Measurements from ENCODE around the gene ACLY. TPM values are rescaled to one million over a fixed set of nuclear protein-coding genes. Genes with fewer than 3 reads are reported as not detected.
"Not testable (repeated sequence)": the region's sequence is repeated elsewhere in the genome, so short reads cannot be mapped to it uniquely, and the experiment has no call there.

Gene ACLY
- total and polyA plus RNA-seq, 7 experiments from 2014 or later: 42.7 to 154 (median 67.9) TPM

DNA sequence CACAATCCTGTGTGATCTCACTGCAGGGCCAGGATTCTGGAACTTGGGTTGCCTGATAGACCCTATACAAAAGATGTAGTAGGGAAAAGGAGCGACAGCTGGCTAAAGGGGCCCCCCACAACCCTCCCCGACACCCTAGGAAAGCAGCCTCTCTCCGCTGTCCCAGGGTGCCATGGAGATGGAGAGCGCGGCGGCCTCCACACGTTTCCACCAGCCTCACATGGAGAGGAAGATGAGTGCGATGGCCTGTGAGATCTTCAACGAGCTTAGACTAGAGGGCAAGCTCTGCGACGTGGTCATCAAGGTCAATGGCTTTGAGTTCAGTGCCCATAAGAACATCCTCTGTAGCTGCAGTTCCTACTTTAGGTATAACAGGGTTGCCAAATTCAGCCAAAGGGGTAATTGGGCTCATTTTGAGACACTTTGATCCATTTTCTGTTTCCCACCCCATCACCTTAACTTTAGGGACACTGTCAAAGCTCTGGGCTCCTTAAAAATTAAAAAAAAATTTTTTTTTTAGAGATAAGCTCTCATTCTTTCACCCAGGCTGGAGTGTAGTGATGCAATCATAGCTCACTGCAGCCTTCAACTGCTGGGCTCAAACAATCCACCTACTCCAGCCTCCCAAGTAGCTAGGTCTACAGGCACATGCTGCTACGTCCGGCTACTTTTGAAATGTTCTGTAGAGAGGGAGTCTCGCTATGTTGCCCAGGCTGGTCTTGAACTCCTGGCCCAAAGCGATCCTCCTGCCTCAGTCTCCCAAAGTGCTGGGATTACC, 80.8 kb downstream of the ACLY start, which contains the start of gene KLHL10:
Gene KLHL10, plus strand, starts transcription at position 65 of the 778 bp plus-strand sequence. Its CDS starts 108 bp downstream, at position 173.
- Histone ChIP-seq H3K27ac (ENCODE audit: low read depth, low read length) (peak within 1 kb of the TSS; percentile 81), H3K4me1 (ENCODE audit: control insufficient read depth in 2 of 2, insufficient read depth in 2 of 2, low read length in 2 of 2) (peaks cover 9 to 14% of the 10 kb centered on the region in 2 donors), H3K4me3 (ENCODE audit: low read length) (peak within 1 kb of the TSS; percentile 62), H3K9me3 (ENCODE audit: control insufficient read depth in 2 of 3, low read length in 3 of 3) (no peaks in the 10 kb centered on the region), H3K36me3 (ENCODE audit: control insufficient read depth in 2 of 3, insufficient read depth in 3 of 3, low read length in 3 of 3) (no peaks in the 10 kb centered on the region), H3K27me3 (ENCODE audit: control insufficient read depth in 2 of 2, insufficient read depth in 2 of 2, low read length in 2 of 2) (no peaks in the 10 kb centered on the region)
- DNase-seq (no peak), ATAC-seq (no peak)
- no peaks in the 10 kb centered on the region for H3K9me3 Mint-ChIP-seq
- intact Hi-C loops (cut with micrococcal nuclease): no loop called here
- peaks cover 10 to 21% (median 16%) of the 10 kb centered on the region in 7 donors for H3K4me1 Mint-ChIP-seq
- H3K4me3 Mint-ChIP-seq: peak within 1 kb of the TSS; percentile 77 to 92 (median 86)
- POLR2A ChIA-PET: interaction anchor here (0.6 to 3.7 kb wide), 2 partner anchors 26 to 880 kb away, joined by 3 to 17 read pairs; partner anchors contain the start of gene KLHL11
- H3K27me3 Mint-ChIP-seq: peaks cover 0 to 4% (median 0%) of the 10 kb centered on the region in 5 donors
- H3K36me3 Mint-ChIP-seq: peaks cover 0 to 5% (median 0%) of the 10 kb centered on the region in 5 donors
- H3K27ac Mint-ChIP-seq: peak within 1 kb of the TSS; percentile 67 to 92 (median 83)
- CTCF ChIA-PET: no interaction called here

DNA sequence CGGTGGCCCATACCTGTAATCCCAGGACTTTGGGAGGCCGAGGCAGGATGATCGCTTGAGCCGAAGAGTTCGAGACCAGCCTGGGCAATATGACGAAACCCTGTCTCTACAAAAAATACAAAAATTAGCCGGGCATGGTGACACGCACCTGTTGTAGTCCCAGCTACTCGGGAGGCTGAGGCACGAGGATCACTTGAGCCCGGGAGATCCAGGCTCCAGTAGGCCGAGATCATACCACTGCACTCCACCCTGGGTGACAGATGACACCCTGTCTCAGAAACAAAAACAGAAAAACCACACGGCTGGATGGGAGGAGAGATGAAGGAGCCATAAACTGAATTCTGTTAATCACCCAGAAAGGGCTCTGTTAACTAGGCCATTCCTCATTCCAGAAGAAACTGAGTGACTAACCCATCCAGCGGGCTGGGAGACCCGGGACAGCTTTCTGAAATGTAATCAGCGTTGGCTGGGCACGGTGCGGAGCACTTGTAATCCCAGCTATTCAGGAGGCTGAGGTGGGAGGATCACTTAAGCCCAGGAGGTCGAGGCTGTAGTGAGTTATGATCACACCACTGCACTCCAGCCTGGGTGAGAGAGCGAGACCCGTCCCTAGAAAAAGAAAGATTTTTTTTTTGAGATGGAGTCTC, 82.1 kb downstream of the ACLY start:
- H3K36me3 Mint-ChIP-seq: peaks cover 0 to 9% (median 0%) of the 10 kb centered on the region in 5 donors
- no peaks in the 10 kb centered on the region for H3K9me3 Mint-ChIP-seq
- peaks cover 0 to 4% (median 0%) of the 10 kb centered on the region in 5 donors for H3K27me3 Mint-ChIP-seq
- ChIA-PET POLR2A (interaction anchor here (0.6 to 3.7 kb wide), 5 partner anchors 18 to 1187 kb away, joined by 3 to 17 read pairs (median 4); partner anchors contain the start of gene KLHL11), CTCF (no interaction called here)
- intact Hi-C loops (cut with micrococcal nuclease): loop anchor here (1.0 kb wide), 2 partner anchors 25 to 29 kb away; partner anchors contain the start of genes KLHL11 (in 2 of the 2) and P3H4 (in 1 of the 2)
- Histone ChIP-seq H3K27ac (ENCODE audit: low read depth, low read length) (peak overlapping the region; percentile 81), H3K27me3 (ENCODE audit: control insufficient read depth in 2 of 2, insufficient read depth in 2 of 2, low read length in 2 of 2) (no peaks in the 10 kb centered on the region), H3K4me1 (ENCODE audit: control insufficient read depth in 2 of 2, insufficient read depth in 2 of 2, low read length in 2 of 2) (peaks cover 9 to 14% of the 10 kb centered on the region in 2 donors), H3K9me3 (ENCODE audit: control insufficient read depth in 2 of 3, low read length in 3 of 3) (no peaks in the 10 kb centered on the region), H3K36me3 (ENCODE audit: control insufficient read depth in 2 of 3, insufficient read depth in 3 of 3, low read length in 3 of 3) (no peaks in the 10 kb centered on the region), H3K4me3 (ENCODE audit: low read length) (peak overlapping the region; percentile 62)
- peak overlapping the region; percentile 67 to 92 (median 83) for H3K27ac Mint-ChIP-seq
- peak overlapping the region; percentile 77 to 92 (median 86) for H3K4me3 Mint-ChIP-seq
- peaks cover 10 to 21% (median 16%) of the 10 kb centered on the region in 7 donors for H3K4me1 Mint-ChIP-seq
- ATAC-seq: no peak
- DNase-seq: peak in 1 of 9 donors; percentile 3

DNA sequence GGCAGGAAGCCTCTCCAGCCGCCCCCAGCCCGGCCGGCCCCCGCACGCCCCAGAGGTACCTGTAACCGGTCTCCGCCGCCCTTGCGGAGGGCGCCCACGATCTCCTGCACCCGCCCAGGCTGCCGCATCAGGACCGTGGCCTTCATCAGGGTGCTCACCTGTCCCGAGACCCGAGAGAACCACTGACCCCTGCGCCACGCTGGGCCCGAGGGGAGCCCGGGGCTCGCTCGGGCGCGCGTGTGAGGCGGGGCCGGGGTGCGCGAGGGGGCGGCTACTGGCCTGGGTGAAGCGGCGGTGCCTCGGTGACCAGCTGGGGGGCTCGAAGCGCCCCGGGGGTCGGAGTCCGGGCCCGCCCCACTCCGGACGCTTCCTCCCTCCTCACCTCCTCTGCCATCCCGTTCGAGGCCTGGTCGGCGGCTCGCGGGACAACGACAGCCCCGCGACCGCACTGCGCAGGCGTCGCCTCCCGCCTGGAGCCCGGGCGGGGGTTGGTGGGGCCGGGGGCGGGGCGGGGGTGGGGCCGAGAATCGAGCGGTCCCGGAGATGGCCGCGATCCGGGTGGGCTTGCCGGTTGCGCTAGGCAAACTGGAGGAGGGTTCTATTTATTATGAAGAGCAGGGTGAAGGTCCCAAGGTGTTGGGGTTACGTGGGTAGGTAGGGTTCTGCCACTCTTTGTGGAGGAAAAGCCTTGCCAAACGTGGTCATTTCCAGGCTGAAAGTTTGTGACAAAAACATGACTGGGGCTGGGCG, 82.8 kb downstream of the ACLY start, which contains the start of gene NT5C3B:
Gene NT5C3B, minus strand, starts transcription at position 433 of the 750 bp plus-strand sequence. Its CDS starts 39 bp downstream, at position 394.
- Histone ChIP-seq H3K36me3 (ENCODE audit: control insufficient read depth in 2 of 3, insufficient read depth in 3 of 3, low read length in 3 of 3) (peaks cover 0 to 7% (median 0%) of the 10 kb centered on the region in 3 experiments), H3K9me3 (ENCODE audit: control insufficient read depth in 2 of 3, low read length in 3 of 3) (no peaks in the 10 kb centered on the region), H3K4me3 (ENCODE audit: low read length) (peak within 1 kb of the TSS; percentile 62), H3K27me3 (ENCODE audit: control insufficient read depth in 2 of 2, insufficient read depth in 2 of 2, low read length in 2 of 2) (no peaks in the 10 kb centered on the region), H3K27ac (ENCODE audit: low read depth, low read length) (peak within 1 kb of the TSS; percentile 81), H3K4me1 (ENCODE audit: control insufficient read depth in 2 of 2, insufficient read depth in 2 of 2, low read length in 2 of 2) (peaks cover 9 to 14% of the 10 kb centered on the region in 2 donors)
- DNase-seq (peak; percentile 20 to 66 (median 49)), ATAC-seq (peak; percentile 93)
- H3K36me3 Mint-ChIP-seq: peaks cover 0 to 13% (median 0%) of the 10 kb centered on the region in 5 donors
- peaks cover 0 to 4% (median 0%) of the 10 kb centered on the region in 5 donors for H3K27me3 Mint-ChIP-seq
- no peaks in the 10 kb centered on the region for H3K9me3 Mint-ChIP-seq
- peak within 1 kb of the TSS; percentile 77 to 92 (median 89) for H3K4me3 Mint-ChIP-seq
- intact Hi-C loops (cut with micrococcal nuclease): loop anchor here (1.0 kb wide), 2 partner anchors 25 to 29 kb away; partner anchors contain the start of genes KLHL11 (in 2 of the 2) and P3H4 (in 1 of the 2)
- peaks cover 10 to 21% (median 16%) of the 10 kb centered on the region in 7 donors for H3K4me1 Mint-ChIP-seq
- peak within 1 kb of the TSS; percentile 75 to 92 (median 86) for H3K27ac Mint-ChIP-seq
- POLR2A ChIA-PET: interaction anchor here (1.0 to 3.7 kb wide), 2 partner anchors 18 to 28 kb away, joined by 4 to 17 read pairs; partner anchors contain the start of gene KLHL11
- CTCF ChIA-PET: no interaction called here

DNA sequence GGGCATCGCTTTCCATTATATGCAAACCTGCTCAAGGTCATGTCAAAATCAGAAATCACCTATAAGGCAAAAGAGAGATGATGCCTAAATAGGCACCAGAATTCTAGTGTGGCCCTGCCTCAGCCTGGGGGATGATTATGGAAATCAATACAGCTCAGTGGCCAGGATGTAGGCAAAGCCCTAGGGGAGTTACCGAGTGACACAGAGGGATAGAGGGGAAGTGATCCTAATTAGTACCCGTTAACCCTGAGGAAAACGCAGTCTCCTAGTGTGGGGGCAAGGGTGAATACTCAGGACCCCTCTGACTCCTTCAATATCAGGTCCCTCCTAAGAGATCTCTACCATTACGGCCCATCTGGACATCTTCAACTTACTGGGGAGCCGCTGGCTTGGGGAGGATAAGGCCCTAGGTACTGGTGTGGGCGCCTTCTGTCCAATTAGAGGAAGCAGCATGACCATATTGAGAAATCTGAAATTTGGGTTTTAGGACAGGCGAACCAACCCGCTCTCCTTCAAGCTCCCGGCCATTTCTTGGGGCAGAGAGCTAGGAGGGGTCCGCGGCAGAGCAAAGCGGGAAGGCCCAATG, 83.4 kb downstream of the ACLY start:
- Mint-ChIP-seq H3K4me1 (peaks cover 10 to 21% (median 16%) of the 10 kb centered on the region in 7 donors), H3K4me3 (peak overlapping the region; percentile 77 to 92 (median 89)), H3K9me3 (no peaks in the 10 kb centered on the region), H3K36me3 (peaks cover 0 to 15% (median 0%) of the 10 kb centered on the region in 5 donors), H3K27ac (peak overlapping the region; percentile 75 to 92 (median 84)), H3K27me3 (peaks cover 0 to 4% (median 0%) of the 10 kb centered on the region in 5 donors)
- peak; percentile 33 for ATAC-seq
- Histone ChIP-seq H3K27ac (ENCODE audit: low read depth, low read length) (peak overlapping the region; percentile 81), H3K27me3 (ENCODE audit: control insufficient read depth in 2 of 2, insufficient read depth in 2 of 2, low read length in 2 of 2) (no peaks in the 10 kb centered on the region), H3K9me3 (ENCODE audit: control insufficient read depth in 2 of 3, low read length in 3 of 3) (no peaks in the 10 kb centered on the region), H3K4me1 (ENCODE audit: control insufficient read depth in 2 of 2, insufficient read depth in 2 of 2, low read length in 2 of 2) (peaks cover 9 to 14% of the 10 kb centered on the region in 2 donors), H3K4me3 (ENCODE audit: low read length) (peak overlapping the region; percentile 62), H3K36me3 (ENCODE audit: control insufficient read depth in 2 of 3, insufficient read depth in 3 of 3, low read length in 3 of 3) (peaks cover 0 to 14% (median 0%) of the 10 kb centered on the region in 3 experiments)
- no peak for DNase-seq
- ChIA-PET CTCF (interaction anchor here (1.0 kb wide), 1 partner anchor 29 kb away, joined by 4 read pairs; no protein-coding TSS in a partner anchor), POLR2A (interaction anchor here (1.1 to 3.7 kb wide), 2 partner anchors 29 to 146 kb away, joined by 3 to 17 read pairs; partner anchors contain the start of gene KLHL11)
- intact Hi-C loops (cut with micrococcal nuclease): no loop called here

DNA sequence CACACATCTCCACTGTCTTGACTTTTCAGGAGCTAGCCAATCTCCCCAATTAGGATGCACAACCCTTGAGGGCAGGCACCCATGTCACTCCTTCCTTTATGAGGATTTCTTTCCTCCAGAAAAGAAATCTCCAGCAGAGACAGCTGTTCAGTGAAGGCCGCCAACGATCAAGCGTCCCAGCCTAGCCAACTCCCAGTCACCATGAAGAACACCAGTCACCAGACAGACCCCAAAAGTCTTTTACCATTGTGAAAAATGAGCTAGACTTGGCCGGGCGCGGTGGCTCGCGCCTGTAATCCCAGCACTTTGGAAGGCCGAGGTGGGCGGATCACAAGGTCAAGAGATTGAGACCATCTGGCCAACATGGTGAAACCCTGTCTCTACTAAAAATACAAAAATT, 88.8 kb downstream of the ACLY start:
- intact Hi-C loops (cut with micrococcal nuclease); H3K27ac Mint-ChIP-seq; H3K27me3 Mint-ChIP-seq; H3K27ac ChIP-seq (ENCODE audit: low read depth, low read length); DNase-seq; H3K27me3 ChIP-seq (ENCODE audit: control insufficient read depth in 2 of 2, insufficient read depth in 2 of 2, low read length in 2 of 2); H3K9me3 ChIP-seq (ENCODE audit: control insufficient read depth in 2 of 3, low read length in 3 of 3); H3K4me3 ChIP-seq (ENCODE audit: low read length); H3K4me3 Mint-ChIP-seq; POLR2A ChIA-PET; H3K4me1 Mint-ChIP-seq; ATAC-seq; H3K4me1 ChIP-seq (ENCODE audit: control insufficient read depth in 2 of 2, insufficient read depth in 2 of 2, low read length in 2 of 2); H3K9me3 Mint-ChIP-seq: not testable (repeated sequence)
- peaks cover 4 to 36% (median 7%) of the 10 kb centered on the region in 5 donors for H3K36me3 Mint-ChIP-seq
- CTCF ChIA-PET: interaction anchor here (0.7 kb wide), 1 partner anchor 9 kb away, joined by 4 read pairs; no protein-coding TSS in a partner anchor
- peaks cover 0 to 47% (median 6%) of the 10 kb centered on the region in 3 experiments for H3K36me3 ChIP-seq (ENCODE audit: control insufficient read depth in 2 of 3, insufficient read depth in 3 of 3, low read length in 3 of 3)

Data from naive thymus-derived CD4-positive, alpha-beta T cell (primary cell).